HUES64 (cell line): ENCODE measurements around the gene CAPRIN1.

Experiments used
- H3K27ac ChIP-seq: 2 replicates; pipeline ENCODE4 v1.7.0; 2013; ENCODE audit warnings: low read depth, low read length, inconsistent platforms
- H3K27me3 ChIP-seq: 2 replicates; pipeline ENCODE4 v1.6.1; 2013; ENCODE audit warnings: mild to moderate bottlenecking, low read length; ENCODE audit not compliant: insufficient read depth
- H3K36me3 ChIP-seq: 2 replicates; pipeline ENCODE4 v1.6.1; 2013; ENCODE audit warnings: mild to moderate bottlenecking, low read length; ENCODE audit not compliant: insufficient read depth
- H3K4me1 ChIP-seq: 2 replicates; pipeline ENCODE4 v1.6.1; 2013; ENCODE audit warnings: mild to moderate bottlenecking, low read length, moderate library complexity; ENCODE audit not compliant: insufficient read depth
- H3K4me3 ChIP-seq: 2 replicates; pipeline ENCODE4 v1.5.1; 2013; ENCODE audit warnings: mild to moderate bottlenecking, low read length, moderate library complexity
- H3K9ac ChIP-seq: 2 replicates; pipeline ENCODE4 v1.6.1; 2013; ENCODE audit warnings: mild to moderate bottlenecking, low read depth, low read length
- H3K9me3 ChIP-seq: 2 replicates; pipeline ENCODE4 v1.6.1; 2013; ENCODE audit warnings: low read depth, low read length; ENCODE audit not compliant: insufficient read depth
- WGBS: fragments of 150-250, 120-280 bp; methylation state at CpG from one replicate; pipeline ENCODE4 v1.1.7; 2013; ENCODE audit warnings: missing lambda C conversion rate; 5-methylcytosine and 5-hydroxymethylcytosine counted together

CAPRIN1 gene

DNA sequence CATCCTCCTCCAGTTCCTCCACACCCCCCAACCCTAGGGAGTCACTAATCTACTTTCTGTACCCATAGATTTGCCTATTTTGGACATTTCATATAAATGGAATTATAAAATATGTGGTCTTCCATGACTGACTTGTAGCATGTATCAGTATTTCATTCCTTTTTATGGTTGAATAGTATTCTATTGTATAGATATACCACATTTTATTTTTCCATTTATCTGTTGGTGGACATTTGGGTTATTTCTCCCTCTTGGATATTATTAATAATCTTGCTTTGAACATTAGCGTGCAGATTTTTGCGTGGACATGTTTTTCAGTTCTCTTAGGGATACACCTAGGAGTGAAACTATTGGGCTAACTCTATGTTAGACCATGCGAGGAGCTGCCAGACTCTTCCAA, 77.3 kb downstream of the CAPRIN1 start:
- no peaks in the 10 kb centered on the region for H3K4me1 ChIP-seq
- no peak overlapping the region for H3K27ac ChIP-seq
- no peaks in the 10 kb centered on the region for H3K27me3 ChIP-seq
- WGBS, result 93% methylated on average over 3 of the region's 3 CpGs
- H3K9ac ChIP-seq, result no peak overlapping the region
- H3K4me3 ChIP-seq, result no peak overlapping the region
- peaks cover 6% of the 10 kb centered on the region; the same call in 1 of the 2 replicates for H3K9me3 ChIP-seq
- H3K36me3 ChIP-seq, result peaks cover 94% of the 10 kb centered on the region

DNA sequence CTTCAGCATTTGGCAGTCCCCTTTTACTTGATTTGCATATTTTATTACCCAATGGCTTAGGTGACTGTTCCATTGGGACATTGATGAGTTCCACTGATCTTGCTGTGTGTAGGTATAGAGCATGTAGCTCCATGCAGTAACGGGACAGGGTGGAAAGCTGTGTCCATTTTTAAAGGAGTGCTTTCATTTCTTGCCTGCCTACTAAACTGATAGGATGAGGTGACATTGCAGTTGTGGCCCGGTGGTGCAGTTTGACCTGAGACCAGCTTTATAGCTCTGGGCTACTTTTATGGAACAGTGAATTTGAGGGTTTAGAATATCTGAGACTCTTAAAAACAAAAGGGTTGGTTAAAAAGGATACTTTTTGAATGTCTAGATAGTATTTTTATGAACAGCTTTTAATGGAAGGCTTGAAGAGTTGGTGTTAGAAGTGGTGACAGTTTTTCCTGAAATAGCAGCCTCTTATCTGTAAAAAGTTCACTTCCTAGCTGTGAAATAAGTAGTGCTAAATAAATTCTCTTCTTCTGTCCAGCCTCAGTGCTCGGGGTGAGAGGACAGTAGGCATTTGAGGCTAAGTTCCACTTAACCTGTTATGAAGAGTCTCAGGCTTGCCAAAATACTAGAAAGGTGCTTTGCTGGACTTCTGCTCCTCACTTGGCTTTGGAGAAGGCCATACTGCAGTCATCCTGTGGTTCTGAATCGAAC, 80.9 kb downstream of the CAPRIN1 start:
- Histone ChIP-seq H3K9ac (no peak overlapping the region), H3K36me3 (peaks cover 93% of the 10 kb centered on the region), H3K9me3 (peaks cover 6% of the 10 kb centered on the region; the same call in 1 of the 2 replicates), H3K4me1 (no peaks in the 10 kb centered on the region), H3K27me3 (no peaks in the 10 kb centered on the region), H3K4me3 (no peak overlapping the region), H3K27ac (no peak overlapping the region)
- 94% methylated on average over 4 of the region's 4 CpGs for WGBS

DNA sequence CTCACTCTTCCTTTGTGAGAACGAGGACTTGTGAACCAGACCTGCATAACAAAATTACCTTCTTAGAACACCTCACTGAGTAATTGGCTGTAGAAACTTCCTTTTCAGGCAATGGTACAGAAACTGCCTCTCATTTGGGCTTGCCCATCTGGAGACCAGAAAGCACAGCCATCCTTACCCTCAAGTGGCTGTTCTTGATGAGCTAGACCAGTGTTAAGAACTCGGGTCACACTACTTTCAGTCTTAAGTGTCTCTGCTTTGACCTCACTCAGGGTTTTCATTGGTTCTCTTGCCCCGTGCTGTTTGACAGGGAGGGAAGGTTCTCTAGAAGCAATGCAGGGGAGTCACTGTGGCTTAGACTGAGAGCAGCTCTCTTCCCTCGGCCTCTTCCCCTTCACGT, 83.2 kb downstream of the CAPRIN1 start:
- Histone ChIP-seq H3K36me3 (peaks cover 96% of the 10 kb centered on the region), H3K4me1 (no peaks in the 10 kb centered on the region), H3K9ac (no peak overlapping the region), H3K4me3 (no peak overlapping the region), H3K9me3 (no peaks in the 10 kb centered on the region), H3K27me3 (no peaks in the 10 kb centered on the region), H3K27ac (no peak overlapping the region)
- 96% methylated on average over 5 of the region's 5 CpGs for WGBS

DNA sequence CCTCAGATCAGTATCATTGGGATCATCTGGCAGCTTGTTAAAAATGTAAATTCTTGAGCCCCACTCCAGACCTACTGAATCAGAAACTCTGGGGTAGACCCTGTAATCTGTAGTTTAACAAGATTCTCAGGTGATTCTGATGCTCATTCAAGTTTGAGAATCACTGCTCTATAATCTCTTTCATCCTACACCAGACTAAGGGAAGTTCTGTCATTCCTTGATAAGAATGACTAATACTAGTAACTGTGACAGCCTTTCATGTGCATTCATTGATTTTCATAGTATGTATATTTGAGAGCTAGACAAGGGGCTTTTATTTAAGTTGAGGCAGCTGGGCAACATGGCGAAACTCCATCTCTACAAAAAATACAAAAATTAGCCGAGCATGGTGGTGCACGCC, 83.9 kb downstream of the CAPRIN1 start:
- Histone ChIP-seq H3K27ac (no peak overlapping the region), H3K9ac (no peak overlapping the region), H3K27me3 (no peaks in the 10 kb centered on the region), H3K36me3 (peaks cover 96% of the 10 kb centered on the region), H3K9me3 (no peaks in the 10 kb centered on the region), H3K4me1 (no peaks in the 10 kb centered on the region), H3K4me3 (no peak overlapping the region)
- 97% methylated on average over 3 of the region's 3 CpGs for WGBS

DNA sequence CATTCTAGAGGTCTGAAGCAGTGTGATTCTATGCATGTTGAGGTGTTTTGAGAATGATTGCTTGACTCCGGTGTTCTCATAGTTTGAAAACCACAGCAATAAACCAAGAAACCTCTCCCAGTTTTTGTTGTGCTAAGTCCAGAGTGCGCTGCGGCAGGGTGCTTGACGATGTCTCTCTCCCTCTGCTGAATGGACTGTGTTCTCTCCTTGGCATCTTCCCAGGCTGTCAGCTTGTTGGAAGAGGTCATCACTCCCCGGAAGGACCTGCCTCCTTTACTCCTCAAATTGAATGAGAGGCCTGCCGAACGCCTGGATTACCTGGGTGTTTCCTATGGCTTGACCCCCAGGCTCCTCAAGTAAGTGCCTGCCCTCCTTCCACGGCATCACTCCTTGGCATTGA, 84.9 kb downstream of the CAPRIN1 start:
- WGBS, result 96% methylated on average over 8 of the region's 8 CpGs
- Histone ChIP-seq H3K4me3 (no peak overlapping the region), H3K9ac (no peak overlapping the region), H3K27me3 (no peaks in the 10 kb centered on the region), H3K36me3 (peaks cover 96% of the 10 kb centered on the region), H3K9me3 (no peaks in the 10 kb centered on the region), H3K27ac (no peak overlapping the region), H3K4me1 (no peaks in the 10 kb centered on the region)

DNA sequence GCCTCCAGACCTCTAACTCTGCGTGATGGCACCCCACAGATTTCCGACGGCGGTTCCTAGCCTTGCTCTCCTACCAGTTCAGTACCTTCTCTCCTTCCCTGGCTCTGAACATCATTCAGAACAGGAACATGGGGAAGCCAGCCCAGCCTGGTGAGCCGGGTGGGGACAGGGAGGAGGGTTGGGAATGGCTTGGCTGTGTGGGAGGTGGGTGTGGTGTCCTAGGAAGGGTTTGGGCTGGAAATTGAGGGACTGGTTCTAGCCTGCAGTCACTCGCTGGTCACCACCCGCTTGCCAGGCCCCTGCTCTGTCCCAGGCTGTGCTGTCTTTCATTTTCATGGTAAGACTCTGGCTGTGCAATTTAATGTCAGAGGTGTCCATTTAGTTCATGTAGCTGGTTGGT, 87.8 kb downstream of the CAPRIN1 start:
- Histone ChIP-seq H3K27me3 (no peaks in the 10 kb centered on the region), H3K36me3 (peaks cover 100% of the 10 kb centered on the region), H3K9ac (no peak overlapping the region), H3K4me3 (no peak overlapping the region), H3K4me1 (no peaks in the 10 kb centered on the region), H3K9me3 (no peaks in the 10 kb centered on the region), H3K27ac (no peak overlapping the region)
- WGBS, result 96% methylated on average over 7 of the region's 7 CpGs

DNA sequence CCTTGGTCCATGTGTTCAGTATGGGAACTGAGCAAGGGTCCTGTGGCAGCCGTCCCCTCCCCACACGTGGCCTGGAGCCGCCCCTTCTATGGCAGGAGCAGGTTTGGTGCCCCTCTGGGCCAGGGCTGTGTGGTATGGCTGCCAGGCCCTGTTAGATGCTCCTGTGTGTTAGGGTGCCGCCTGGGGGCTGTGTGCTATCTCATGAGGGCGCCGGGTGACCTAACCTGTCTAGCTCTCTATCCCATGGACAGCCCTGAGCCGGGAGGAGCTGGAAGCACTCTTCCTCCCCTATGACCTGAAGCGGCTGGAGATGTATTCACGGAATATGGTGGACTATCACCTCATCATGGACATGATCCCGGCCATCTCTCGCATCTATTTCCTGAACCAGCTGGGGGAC, 88.6 kb downstream of the CAPRIN1 start:
- Histone ChIP-seq H3K27ac (no peak overlapping the region), H3K9ac (no peak overlapping the region), H3K9me3 (no peaks in the 10 kb centered on the region), H3K4me3 (no peak overlapping the region), H3K36me3 (peaks cover 100% of the 10 kb centered on the region), H3K27me3 (no peaks in the 10 kb centered on the region), H3K4me1 (no peaks in the 10 kb centered on the region)
- WGBS, result 97% methylated on average over 11 of the region's 11 CpGs

DNA sequence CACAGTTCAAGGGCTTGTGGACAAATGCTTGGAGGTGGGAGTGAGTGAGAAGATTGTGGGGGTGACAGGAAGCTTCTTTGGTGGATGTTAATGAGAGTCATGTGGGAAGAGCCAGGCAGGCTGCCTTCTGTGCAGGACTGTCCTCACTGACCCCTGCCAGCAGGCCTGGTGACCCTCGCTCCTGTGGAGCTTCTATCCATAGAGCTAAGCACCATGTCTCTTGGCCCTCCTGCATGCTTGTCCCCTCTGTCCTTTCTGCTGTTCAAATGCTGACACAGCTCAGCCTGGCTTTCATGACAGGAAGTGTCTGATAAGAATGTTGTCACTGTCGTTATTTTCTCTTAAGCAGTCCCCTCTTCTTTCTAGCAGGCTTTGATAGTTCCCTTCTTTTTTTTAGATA, 91.5 kb downstream of the CAPRIN1 start:
- H3K4me1 ChIP-seq, result no peaks in the 10 kb centered on the region
- no peaks in the 10 kb centered on the region for H3K27me3 ChIP-seq
- H3K27ac ChIP-seq, result no peak overlapping the region
- no peaks in the 10 kb centered on the region for H3K9me3 ChIP-seq
- WGBS, result 91% methylated on average over 2 of the region's 2 CpGs
- no peak overlapping the region for H3K4me3 ChIP-seq
- no peak overlapping the region for H3K9ac ChIP-seq
- H3K36me3 ChIP-seq, result peaks cover 100% of the 10 kb centered on the region

DNA sequence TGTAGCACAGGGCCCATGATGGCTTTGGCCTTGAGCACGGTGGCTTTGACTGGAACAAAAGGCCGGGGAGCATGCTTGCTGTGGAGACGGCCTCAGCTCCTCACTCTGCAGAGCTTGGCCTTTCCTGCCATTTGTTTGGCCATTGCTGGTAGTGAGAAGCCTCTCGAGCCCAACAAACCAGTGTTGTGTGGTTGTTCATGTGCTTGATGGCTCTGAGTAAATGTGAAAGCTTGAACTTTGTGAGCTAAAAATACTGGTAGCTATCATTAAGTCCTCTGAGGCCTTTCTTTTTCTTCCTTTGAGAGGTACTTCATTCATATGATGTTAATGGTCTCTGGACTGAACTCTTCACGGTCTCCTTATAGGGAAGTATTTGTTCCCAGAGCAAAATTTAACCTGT, 93.5 kb downstream of the CAPRIN1 start:
- H3K4me3 ChIP-seq, result no peak overlapping the region
- H3K36me3 ChIP-seq, result peaks cover 99% of the 10 kb centered on the region
- no peaks in the 10 kb centered on the region for H3K4me1 ChIP-seq
- no peaks in the 10 kb centered on the region for H3K9me3 ChIP-seq
- no peak overlapping the region for H3K27ac ChIP-seq
- H3K9ac ChIP-seq, result no peak overlapping the region
- WGBS, result 95% methylated on average over 5 of the region's 5 CpGs
- no peaks in the 10 kb centered on the region for H3K27me3 ChIP-seq

DNA sequence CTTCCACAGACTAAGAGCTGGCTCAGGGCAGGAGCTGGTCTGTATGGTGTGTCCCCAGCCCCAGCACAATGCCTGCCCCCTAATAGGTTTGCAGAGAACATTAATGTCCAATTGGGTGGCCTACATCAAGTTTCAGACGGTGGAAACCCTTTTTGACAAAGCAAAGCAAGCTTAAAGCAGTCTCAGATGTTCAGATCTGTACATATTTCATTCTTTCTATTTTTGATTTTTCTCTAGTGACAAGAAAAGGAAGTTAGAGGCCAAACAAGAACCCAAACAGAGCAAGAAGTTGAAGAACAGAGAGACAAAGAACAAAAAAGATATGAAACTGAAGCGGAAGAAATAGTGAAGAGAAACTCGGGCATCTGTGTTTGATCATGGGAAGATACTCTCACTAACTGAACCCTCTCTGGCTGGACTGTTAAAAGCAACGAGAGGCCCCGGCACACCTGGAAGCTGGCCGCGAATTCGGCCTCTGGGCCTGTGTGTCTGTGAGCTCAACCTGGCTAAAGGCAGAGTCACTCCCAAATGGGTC, 94.4 kb downstream of the CAPRIN1 start:
- no peak overlapping the region for H3K4me3 ChIP-seq
- no peak overlapping the region for H3K9ac ChIP-seq
- no peak overlapping the region for H3K27ac ChIP-seq
- H3K36me3 ChIP-seq, result peaks cover 99% of the 10 kb centered on the region
- no peaks in the 10 kb centered on the region for H3K4me1 ChIP-seq
- 95% methylated on average over 8 of the region's 8 CpGs for WGBS
- H3K9me3 ChIP-seq, result no peaks in the 10 kb centered on the region
- no peaks in the 10 kb centered on the region for H3K27me3 ChIP-seq

DNA sequence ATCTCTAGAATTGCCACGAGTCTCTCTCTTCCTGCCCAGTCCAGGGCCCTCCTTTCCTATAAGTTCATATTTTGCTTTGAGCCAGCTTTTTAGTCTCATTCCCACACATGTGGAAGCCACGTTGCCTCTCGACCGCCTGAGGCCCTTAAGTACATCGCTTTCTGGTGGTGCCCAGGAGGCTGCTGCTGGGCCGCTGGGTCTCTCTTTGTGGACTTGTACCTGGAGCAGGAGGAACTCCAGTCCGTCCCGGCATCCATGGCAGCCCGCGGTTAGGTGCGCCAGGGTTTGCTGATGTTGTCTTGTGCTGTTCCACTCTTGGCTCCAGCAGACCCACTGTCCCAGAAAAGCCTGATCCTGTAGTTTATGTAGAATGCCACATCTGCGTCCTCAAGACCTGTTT, 94.9 kb downstream of the CAPRIN1 start:
- 97% methylated on average over 12 of the region's 12 CpGs for WGBS
- Histone ChIP-seq H3K4me1 (no peaks in the 10 kb centered on the region), H3K4me3 (no peak overlapping the region), H3K27ac (no peak overlapping the region), H3K36me3 (peaks cover 99% of the 10 kb centered on the region), H3K27me3 (no peaks in the 10 kb centered on the region), H3K9me3 (no peaks in the 10 kb centered on the region), H3K9ac (no peak overlapping the region)

DNA sequence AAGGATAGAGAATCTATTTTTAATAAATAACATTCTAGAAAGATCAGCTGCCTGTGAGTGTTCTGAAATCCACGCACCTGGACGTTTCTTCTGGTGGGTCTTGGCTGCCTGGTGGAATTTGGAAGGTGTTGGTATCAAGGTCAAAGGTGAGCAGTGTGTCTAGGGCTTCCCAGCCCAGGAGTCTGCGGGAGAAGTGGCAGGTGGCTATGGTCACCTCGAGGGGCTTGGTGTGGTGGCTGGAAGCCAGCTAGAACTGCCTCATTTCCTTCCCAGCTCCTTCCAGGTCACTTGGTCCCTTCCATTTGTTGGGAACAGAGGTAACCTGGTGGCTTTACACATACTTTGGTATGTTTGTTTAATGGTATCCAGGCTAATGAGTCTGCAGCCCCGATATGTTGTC, 95.3 kb downstream of the CAPRIN1 start:
- H3K4me3 ChIP-seq, result no peak overlapping the region
- no peaks in the 10 kb centered on the region for H3K4me1 ChIP-seq
- no peak overlapping the region for H3K27ac ChIP-seq
- peaks cover 98% of the 10 kb centered on the region for H3K36me3 ChIP-seq
- no peak overlapping the region for H3K9ac ChIP-seq
- no peaks in the 10 kb centered on the region for H3K27me3 ChIP-seq
- WGBS, result 93% methylated on average over 5 of the region's 5 CpGs
- H3K9me3 ChIP-seq, result no peaks in the 10 kb centered on the region
